Measurements from ENCODE around the gene FAM169A.
A peak's percentile ranks its signal among the peaks of the same experiment; 100 is the strongest.

Gene FAM169A

GRCh38 chr5:74766418-74766848 is 99.8 kb downstream of the FAM169A start:
- peak overlapping the region; percentile 50; the same call in 1 of the 2 replicates for H3K27ac ChIP-seq (ENCODE audit: low read length)
- no peaks in the 10 kb centered on the region for H3K27me3 ChIP-seq (replicated peaks; ENCODE audit: insufficient read depth, low read length)
- peaks cover 18% of the 10 kb centered on the region for H3K4me1 ChIP-seq (ENCODE audit: low read length)
- peaks cover 60% of the 10 kb centered on the region for H3K79me2 ChIP-seq (ENCODE audit: low read length)
- DNase-seq, result peak; percentile 67
- peak overlapping the region; percentile 63 for H3K9ac ChIP-seq (ENCODE audit: low read length)
- H3K4me3 ChIP-seq (ENCODE audit: low read length), result peak overlapping the region; percentile 81
- H3K9me2 ChIP-seq (replicated peaks; ENCODE audit: insufficient read depth, low read length), result no peaks in the 10 kb centered on the region
- no peaks in the 10 kb centered on the region for H4K20me1 ChIP-seq (ENCODE audit: insufficient read depth, low read length)
- H3K36me3 ChIP-seq (replicated peaks; ENCODE audit: insufficient read depth, low read length), result no peaks in the 10 kb centered on the region; the same call in 1 of the 2 replicates
- peaks cover 7% of the 10 kb centered on the region; the same call in 1 of the 2 replicates for H3F3A ChIP-seq (ENCODE audit: insufficient read depth, low read length)
- peak overlapping the region; percentile 79 for H3K4me2 ChIP-seq (ENCODE audit: low read depth, low read length)
- H3K9me3 ChIP-seq (replicated peaks; ENCODE audit: insufficient read depth, low read length), result no peaks in the 10 kb centered on the region
- TF ChIP-seq EZH2phosphoT487 (IDR thresholded peaks at IDR 0.05; ENCODE audit: low read length), result no peak
- no peak for TF ChIP-seq EZH2 (optimal IDR thresholded peaks at IDR 0.05; ENCODE audit: low read depth, low read length)
- peak; percentile 60 for TF ChIP-seq CTCF (IDR thresholded peaks at IDR 0.05; ENCODE audit: low read length)
- H2AFZ ChIP-seq (ENCODE audit: low read length), result peak overlapping the region; percentile 88

- no peaks in the 10 kb centered on the region for H3K27me3 ChIP-seq (replicated peaks; ENCODE audit: insufficient read depth, low read length)
- no peaks in the 10 kb centered on the region for H3K9me2 ChIP-seq (replicated peaks; ENCODE audit: insufficient read depth, low read length)
- no peak for DNase-seq
- peaks cover 10% of the 10 kb centered on the region; the same call in 1 of the 2 replicates for H3F3A ChIP-seq (ENCODE audit: insufficient read depth, low read length)
- H3K9ac ChIP-seq (ENCODE audit: low read length), result peak overlapping the region; percentile 63; the same call in 1 of the 2 replicates
- no peaks in the 10 kb centered on the region for H3K9me3 ChIP-seq (replicated peaks; ENCODE audit: insufficient read depth, low read length)
- H3K4me3 ChIP-seq (ENCODE audit: low read length), result peak overlapping the region; percentile 81
- peaks cover 23% of the 10 kb centered on the region for H3K4me1 ChIP-seq (ENCODE audit: low read length)
- no peaks in the 10 kb centered on the region; the same call in 1 of the 2 replicates for H3K36me3 ChIP-seq (replicated peaks; ENCODE audit: insufficient read depth, low read length)
- peaks cover 60% of the 10 kb centered on the region for H3K79me2 ChIP-seq (ENCODE audit: low read length)
- peak overlapping the region; percentile 88; the same call in 1 of the 2 replicates for H2AFZ ChIP-seq (ENCODE audit: low read length)
- H3K27ac ChIP-seq (ENCODE audit: low read length), result no peak overlapping the region
- peak overlapping the region; percentile 79 for H3K4me2 ChIP-seq (ENCODE audit: low read depth, low read length)
- TF ChIP-seq EZH2 (optimal IDR thresholded peaks at IDR 0.05; ENCODE audit: low read depth, low read length), result no peak
- TF ChIP-seq CTCF (IDR thresholded peaks at IDR 0.05; ENCODE audit: low read length), result no peak
- no peak for TF ChIP-seq EZH2phosphoT487 (IDR thresholded peaks at IDR 0.05; ENCODE audit: low read length)
- H4K20me1 ChIP-seq (ENCODE audit: insufficient read depth, low read length), result no peaks in the 10 kb centered on the region
These were observed 100.3 kb downstream of the FAM169A start for GRCh38 chr5:74765929-74766328.

GRCh38 chr5:74765201-74765600 is 101.0 kb downstream of the FAM169A start:
- peaks cover 28% of the 10 kb centered on the region for H3K4me1 ChIP-seq (ENCODE audit: low read length)
- H3K36me3 ChIP-seq (replicated peaks; ENCODE audit: insufficient read depth, low read length), result no peaks in the 10 kb centered on the region; the same call in 1 of the 2 replicates
- DNase-seq, result no peak
- H3K9me3 ChIP-seq (replicated peaks; ENCODE audit: insufficient read depth, low read length), result no peaks in the 10 kb centered on the region
- H2AFZ ChIP-seq (ENCODE audit: low read length), result no peak overlapping the region
- no peaks in the 10 kb centered on the region for H4K20me1 ChIP-seq (ENCODE audit: insufficient read depth, low read length)
- no peaks in the 10 kb centered on the region for H3K9me2 ChIP-seq (replicated peaks; ENCODE audit: insufficient read depth, low read length)
- no peaks in the 10 kb centered on the region for H3K27me3 ChIP-seq (replicated peaks; ENCODE audit: insufficient read depth, low read length)
- TF ChIP-seq EZH2 (optimal IDR thresholded peaks at IDR 0.05; ENCODE audit: low read depth, low read length) (no peak), EZH2phosphoT487 (IDR thresholded peaks at IDR 0.05; ENCODE audit: low read length) (no peak), CTCF (IDR thresholded peaks at IDR 0.05; ENCODE audit: low read length) (no peak)
- H3K27ac ChIP-seq (ENCODE audit: low read length), result no peak overlapping the region
- H3K9ac ChIP-seq (ENCODE audit: low read length), result no peak overlapping the region; the same call in 1 of the 2 replicates
- H3K4me2 ChIP-seq (ENCODE audit: low read depth, low read length), result peak overlapping the region; percentile 79; the same call in 1 of the 2 replicates
- H3F3A ChIP-seq (ENCODE audit: insufficient read depth, low read length), result peaks cover 14% of the 10 kb centered on the region; the same call in 1 of the 2 replicates
- peaks cover 65% of the 10 kb centered on the region for H3K79me2 ChIP-seq (ENCODE audit: low read length)
- H3K4me3 ChIP-seq (ENCODE audit: low read length), result no peak overlapping the region
